RWPE1 (cell line): ENCODE measurements around the gene HOXB9.

ENCODE experiments used
- CTCF ChIA-PET: fragments of 350-600 bp; sonication (Branson Sonifier 250); formaldehyde crosslinking; extraction: SDS; loops from one replicate; lab custom pipeline; 2021; lab: Yijun Ruan, JAX
- POLR2A ChIA-PET: fragments of 400-600 bp; formaldehyde crosslinking; extraction: SDS; loops from one replicate; lab custom pipeline; 2020; ENCODE audit warnings: antibody characterized with exemption; ENCODE audit not compliant: low non-redundant PET; lab: Yijun Ruan, JAX
- DNase-seq: peaks from one replicate; pipeline ENCODE4 v3.0.0; 2012; ENCODE audit warnings: low spot score
- H3K27ac ChIP-seq: fragments of 450-650 bp; 2 replicates; pipeline ENCODE4 v1.5.1; 2017
- TF ChIP-seq, protein P1 (sequence below): fragments of 450-650 bp; conservative IDR thresholded peaks from 2 replicates; pipeline ENCODE4 v1.5.1; 2017; ENCODE audit warnings: low read depth, mild to moderate bottlenecking

Gene HOXB9

DNA sequence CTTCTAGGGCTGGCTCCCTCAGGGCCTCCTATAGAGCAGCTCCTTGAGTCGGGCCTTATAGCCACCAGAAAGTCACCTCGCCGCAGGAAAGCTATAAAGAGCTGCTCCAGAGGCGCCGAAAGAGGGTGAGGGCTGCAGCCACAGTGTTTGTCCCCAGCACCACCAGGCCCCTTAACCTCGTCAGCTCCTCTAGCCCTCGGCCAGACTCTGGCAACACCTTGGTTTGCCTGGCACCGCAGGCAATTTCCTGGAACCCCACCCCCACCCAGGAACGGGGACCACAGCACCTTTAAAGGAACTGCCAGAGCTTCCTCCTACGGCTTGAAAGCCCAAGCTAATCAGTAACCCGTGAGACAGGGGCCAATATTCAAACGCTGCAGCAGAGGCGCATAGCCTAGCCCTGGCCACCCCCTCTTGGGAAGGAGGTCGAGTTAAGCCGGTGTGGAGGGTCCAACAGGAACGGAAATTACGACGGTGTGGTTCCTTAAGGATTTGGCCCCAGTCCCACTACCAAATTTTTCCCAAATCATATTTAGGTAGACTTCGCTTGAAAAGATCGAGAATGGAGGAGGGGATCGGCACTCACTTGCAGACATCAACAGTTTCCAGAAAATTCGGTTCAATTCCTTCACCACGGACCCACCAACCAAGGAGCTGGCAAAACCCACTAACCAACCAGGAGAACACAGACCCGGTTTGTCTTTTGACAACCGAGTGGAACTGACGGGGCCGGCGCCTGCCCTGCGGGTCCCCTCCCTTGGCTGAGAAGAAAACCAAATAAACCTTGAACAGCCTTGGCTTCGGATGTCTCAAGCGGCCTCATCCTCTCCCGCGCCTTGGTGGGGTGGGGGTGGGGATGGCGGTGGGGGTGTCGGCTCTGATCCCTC is 24.4 kb downstream of the HOXB9 start:
- ChIA-PET CTCF (interaction anchor here (0.6 to 1.4 kb wide), 5 partner anchors 9 to 266 kb away, joined by 4 to 7 read pairs (median 4); no protein-coding TSS in a partner anchor), POLR2A (no interaction called here)
- no peak overlapping the region for H3K27ac ChIP-seq
- TF ChIP-seq, protein P1, sequence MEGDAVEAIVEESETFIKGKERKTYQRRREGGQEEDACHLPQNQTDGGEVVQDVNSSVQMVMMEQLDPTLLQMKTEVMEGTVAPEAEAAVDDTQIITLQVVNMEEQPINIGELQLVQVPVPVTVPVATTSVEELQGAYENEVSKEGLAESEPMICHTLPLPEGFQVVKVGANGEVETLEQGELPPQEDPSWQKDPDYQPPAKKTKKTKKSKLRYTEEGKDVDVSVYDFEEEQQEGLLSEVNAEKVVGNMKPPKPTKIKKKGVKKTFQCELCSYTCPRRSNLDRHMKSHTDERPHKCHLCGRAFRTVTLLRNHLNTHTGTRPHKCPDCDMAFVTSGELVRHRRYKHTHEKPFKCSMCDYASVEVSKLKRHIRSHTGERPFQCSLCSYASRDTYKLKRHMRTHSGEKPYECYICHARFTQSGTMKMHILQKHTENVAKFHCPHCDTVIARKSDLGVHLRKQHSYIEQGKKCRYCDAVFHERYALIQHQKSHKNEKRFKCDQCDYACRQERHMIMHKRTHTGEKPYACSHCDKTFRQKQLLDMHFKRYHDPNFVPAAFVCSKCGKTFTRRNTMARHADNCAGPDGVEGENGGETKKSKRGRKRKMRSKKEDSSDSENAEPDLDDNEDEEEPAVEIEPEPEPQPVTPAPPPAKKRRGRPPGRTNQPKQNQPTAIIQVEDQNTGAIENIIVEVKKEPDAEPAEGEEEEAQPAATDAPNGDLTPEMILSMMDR, result no peak
- no peak for DNase-seq

- TF ChIP-seq, protein P1, result no peak
- ChIA-PET POLR2A (no interaction called here), CTCF (interaction anchor here (0.8 to 1.4 kb wide), 3 partner anchors 9 to 265 kb away, joined by 3 to 4 read pairs (median 4); no protein-coding TSS in a partner anchor)
- H3K27ac ChIP-seq, result no peak overlapping the region
- no peak for DNase-seq
Observed at GRCh38 chr17:48601207-48601538, 25.0 kb downstream of the HOXB9 start.

- CTCF ChIA-PET, result interaction anchor here (0.8 to 1.4 kb wide), 3 partner anchors 9 to 264 kb away, joined by 3 to 4 read pairs (median 4); no protein-coding TSS in a partner anchor
- no peak overlapping the region for H3K27ac ChIP-seq
- POLR2A ChIA-PET, result no interaction called here
Observed at GRCh38 chr17:48600244-48601098, 25.7 kb downstream of the HOXB9 start.

DNA sequence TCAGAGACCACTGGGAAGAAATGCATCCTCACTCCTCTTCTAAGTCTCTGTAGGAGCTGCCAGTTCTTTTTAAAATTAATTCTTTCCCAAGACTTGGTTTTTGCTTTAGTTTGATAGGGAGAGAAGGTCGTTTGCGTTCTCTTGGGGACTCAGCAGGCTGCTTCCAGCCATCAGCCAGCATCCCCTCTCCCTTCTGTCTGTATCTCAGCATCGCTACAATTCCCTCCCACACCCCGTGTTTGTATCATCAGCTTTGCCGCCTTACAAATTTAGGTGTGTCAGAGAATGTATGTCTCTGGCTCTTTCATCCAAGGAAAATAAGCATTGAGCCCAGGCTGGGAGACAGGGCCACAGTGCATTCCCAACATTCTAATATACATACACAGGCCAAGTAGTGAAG is 26.8 kb downstream of the HOXB9 start:
- DNase-seq, result no peak
- POLR2A ChIA-PET, result no interaction called here
- H3K27ac ChIP-seq, result no peak overlapping the region
- CTCF ChIA-PET, result interaction anchor here (0.9 kb wide), 1 partner anchor 20 kb away, joined by 3 read pairs; no protein-coding TSS in a partner anchor
- TF ChIP-seq, protein P1, result no peak

More at GRCh38 chr17:48600244-48601098, 25.7 kb downstream of the HOXB9 start:
- no peak for DNase-seq
- TF ChIP-seq, protein P1, result no peak

GRCh38 chr17:48598736-48599135 is 27.4 kb downstream of the HOXB9 start:
- TF ChIP-seq, protein P1, result no peak
- POLR2A ChIA-PET, result no interaction called here
- H3K27ac ChIP-seq, result no peak overlapping the region
- CTCF ChIA-PET, result interaction anchor here (0.6 to 1.1 kb wide), 3 partner anchors 21 to 204 kb away, joined by 3 to 4 read pairs (median 3); no protein-coding TSS in a partner anchor
- DNase-seq, result no peak
